ENCODE data around the gene U2AF1L4. TPM values are rescaled to one million over a fixed set of nuclear protein-coding genes. Genes with fewer than 3 reads are reported as not detected.

U2AF1L4 gene
- polyA plus RNA-seq, 3 donors, result 6.2 to 140 (median 8.7) TPM

GRCh38 chr19:35760711-35761349, 15.6 kb upstream of the U2AF1L4 start:
- no peaks in the 10 kb centered on the region for H3K9me3 ChIP-seq (replicated peaks in 1 of 2; ENCODE audit: control insufficient read depth in 1 of 2, insufficient read depth in 1 of 2, low read length in 2 of 2)
- H3K27me3 ChIP-seq (ENCODE audit: control insufficient read depth in 2 of 2, insufficient read depth in 2 of 2, low read length in 2 of 2), result peaks cover 8 to 16% of the 10 kb centered on the region in 2 donors
- intact Hi-C loops (cut with micrococcal nuclease), result loop anchor here in 1 of 2 donors (5.0 kb wide), 1 partner anchor 251 kb away; the partner anchor contains the start of gene ALKBH6
- TF ChIP-seq, protein P1, sequence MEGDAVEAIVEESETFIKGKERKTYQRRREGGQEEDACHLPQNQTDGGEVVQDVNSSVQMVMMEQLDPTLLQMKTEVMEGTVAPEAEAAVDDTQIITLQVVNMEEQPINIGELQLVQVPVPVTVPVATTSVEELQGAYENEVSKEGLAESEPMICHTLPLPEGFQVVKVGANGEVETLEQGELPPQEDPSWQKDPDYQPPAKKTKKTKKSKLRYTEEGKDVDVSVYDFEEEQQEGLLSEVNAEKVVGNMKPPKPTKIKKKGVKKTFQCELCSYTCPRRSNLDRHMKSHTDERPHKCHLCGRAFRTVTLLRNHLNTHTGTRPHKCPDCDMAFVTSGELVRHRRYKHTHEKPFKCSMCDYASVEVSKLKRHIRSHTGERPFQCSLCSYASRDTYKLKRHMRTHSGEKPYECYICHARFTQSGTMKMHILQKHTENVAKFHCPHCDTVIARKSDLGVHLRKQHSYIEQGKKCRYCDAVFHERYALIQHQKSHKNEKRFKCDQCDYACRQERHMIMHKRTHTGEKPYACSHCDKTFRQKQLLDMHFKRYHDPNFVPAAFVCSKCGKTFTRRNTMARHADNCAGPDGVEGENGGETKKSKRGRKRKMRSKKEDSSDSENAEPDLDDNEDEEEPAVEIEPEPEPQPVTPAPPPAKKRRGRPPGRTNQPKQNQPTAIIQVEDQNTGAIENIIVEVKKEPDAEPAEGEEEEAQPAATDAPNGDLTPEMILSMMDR (IDR thresholded peaks at IDR 0.05), result no peak
- H3K4me1 Mint-ChIP-seq, result peaks cover 25% of the 10 kb centered on the region
- H3K4me1 ChIP-seq (ENCODE audit: control insufficient read depth in 1 of 2, insufficient read depth in 2 of 2, low read length in 2 of 2), result peaks cover 23 to 30% of the 10 kb centered on the region in 2 donors
- H3K27me3 Mint-ChIP-seq (ENCODE audit: low read depth in 3 of 3), result peaks cover 13 to 21% (median 15%) of the 10 kb centered on the region in 3 donors
- no peak overlapping the region for H3K4me2 ChIP-seq (replicated peaks; ENCODE audit: extremely low read depth, low read length, poor library complexity, severe bottlenecking)
- WGBS (ENCODE audit: insufficient coverage), result 100% methylated on average over 1 of the region's 4 CpGs
- peaks cover 12% of the 10 kb centered on the region for H4K20me1 ChIP-seq (ENCODE audit: insufficient read depth, low read length)
- H3K4me3 Mint-ChIP-seq, result no peak overlapping the region
- no peak overlapping the region for H3K4me3 ChIP-seq (replicated peaks in 1 of 3; ENCODE audit: low read depth in 2 of 3, low read length in 3 of 3)
- no peak overlapping the region for H2AFZ ChIP-seq (ENCODE audit: insufficient read depth, low read depth, low read length, poor library complexity, severe bottlenecking)
- H3K27ac Mint-ChIP-seq, result no peak overlapping the region
- no peak for DNase-seq
- H3K36me3 Mint-ChIP-seq, result peaks cover 27 to 50% of the 10 kb centered on the region in 2 donors
- no peak overlapping the region for H3K9ac ChIP-seq (ENCODE audit: insufficient read depth, low read length, poor library complexity, severe bottlenecking)
- H3K9me3 Mint-ChIP-seq, result peaks cover 0 to 6% (median 3%) of the 10 kb centered on the region in 7 donors
- peaks cover 16 to 40% of the 10 kb centered on the region in 2 donors for H3K36me3 ChIP-seq (replicated peaks in 1 of 2; ENCODE audit: control insufficient read depth in 1 of 2, insufficient read depth in 2 of 2, low read length in 2 of 2)
- H3K79me2 ChIP-seq (ENCODE audit: insufficient read depth, low read length), result peaks cover 12% of the 10 kb centered on the region
- no peak overlapping the region for H3K27ac ChIP-seq (ENCODE audit: low read depth in 1 of 2, low read length in 2 of 2)

DNA sequence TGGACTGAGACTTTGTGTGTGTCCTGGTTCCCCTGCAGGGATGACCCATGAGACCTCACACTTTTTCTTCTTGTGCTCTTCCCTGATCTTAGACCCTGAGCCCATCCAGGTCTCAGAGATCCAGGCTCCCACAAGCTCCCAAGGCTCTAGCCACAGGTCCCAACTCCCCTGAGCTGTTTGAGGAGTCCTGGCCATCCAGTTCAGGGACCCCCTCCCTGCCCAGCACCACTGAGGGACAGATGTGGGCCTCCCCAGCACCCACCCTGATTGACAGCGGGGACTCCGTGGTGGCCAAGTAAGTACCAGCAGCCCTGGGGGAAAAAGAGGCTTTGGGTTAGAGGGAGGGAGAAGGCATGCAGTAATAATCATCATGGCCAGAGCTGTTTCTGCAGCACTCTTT, 14.5 kb upstream of the U2AF1L4 start:
- H3K36me3 ChIP-seq (replicated peaks in 1 of 2; ENCODE audit: control insufficient read depth in 1 of 2, insufficient read depth in 2 of 2, low read length in 2 of 2), result peaks cover 12 to 29% of the 10 kb centered on the region in 2 donors

More for the DNA sequence above, 14.5 kb upstream of the U2AF1L4 start:
- Mint-ChIP-seq H3K4me1 (peaks cover 32% of the 10 kb centered on the region), H3K9me3 (peaks cover 0 to 8% (median 3%) of the 10 kb centered on the region in 7 donors), H3K27me3 (ENCODE audit: low read depth in 3 of 3) (peaks cover 18 to 28% (median 25%) of the 10 kb centered on the region in 3 donors), H3K4me3 (no peak overlapping the region), H3K36me3 (peaks cover 25 to 46% of the 10 kb centered on the region in 2 donors), H3K27ac (peak overlapping the region in 1 of 7 donors; percentile 25)
- no peak overlapping the region for H3K4me2 ChIP-seq (replicated peaks; ENCODE audit: extremely low read depth, low read length, poor library complexity, severe bottlenecking)
- no CpG with 5 or more reads among the region's 2 CpGs for WGBS (ENCODE audit: insufficient coverage)
- H3K4me3 ChIP-seq (replicated peaks in 1 of 3; ENCODE audit: low read depth in 2 of 3, low read length in 3 of 3), result no peak overlapping the region
- H3K9me3 ChIP-seq (replicated peaks in 1 of 2; ENCODE audit: control insufficient read depth in 1 of 2, insufficient read depth in 1 of 2, low read length in 2 of 2), result no peaks in the 10 kb centered on the region
- peaks cover 12% of the 10 kb centered on the region for H4K20me1 ChIP-seq (ENCODE audit: insufficient read depth, low read length)
- H3K79me2 ChIP-seq (ENCODE audit: insufficient read depth, low read length), result peaks cover 12% of the 10 kb centered on the region
- intact Hi-C loops (cut with micrococcal nuclease), result loop anchor here (5.0 to 10.0 kb wide), 2 partner anchors 253 to 355 kb away; partner anchors contain the start of genes ALKBH6 (in 2 of the 2), OVOL3 (in 1 of the 2), POLR2I (in 1 of the 2) and TBCB (in 1 of the 2)
- H3K27ac ChIP-seq (ENCODE audit: low read depth in 1 of 2, low read length in 2 of 2), result no peak overlapping the region
- TF ChIP-seq, protein P1 (IDR thresholded peaks at IDR 0.05), result no peak
- H3K9ac ChIP-seq (ENCODE audit: insufficient read depth, low read length, poor library complexity, severe bottlenecking), result no peak overlapping the region
- H3K27me3 ChIP-seq (ENCODE audit: control insufficient read depth in 2 of 2, insufficient read depth in 2 of 2, low read length in 2 of 2), result peaks cover 9 to 21% of the 10 kb centered on the region in 2 donors
- H3K4me1 ChIP-seq (ENCODE audit: control insufficient read depth in 1 of 2, insufficient read depth in 2 of 2, low read length in 2 of 2), result peaks cover 29 to 41% of the 10 kb centered on the region in 2 donors
- no peak for DNase-seq
- H2AFZ ChIP-seq (ENCODE audit: insufficient read depth, low read depth, low read length, poor library complexity, severe bottlenecking), result no peak overlapping the region

All from CD14-positive monocyte (primary cell).